GM19463 (cell line): ENCODE results near the gene ATG2A.

Experiments used
- ATAC-seq: cut with Tn5 transposase; IDR thresholded peaks from one replicate; pipeline ENCODE4 v1.9.1; 2021; ENCODE audit warnings: mild to moderate bottlenecking, moderate library complexity; ENCODE audit not compliant: unreplicated experiment

The ATG2A gene

GRCh38 chr11:64888406-64888728 is 28.6 kb downstream of the ATG2A start:
- no peak for ATAC-seq

- peak; percentile 71 for ATAC-seq
Measured at GRCh38 chr11:64887757-64888405, 29.1 kb downstream of the ATG2A start.

DNA sequence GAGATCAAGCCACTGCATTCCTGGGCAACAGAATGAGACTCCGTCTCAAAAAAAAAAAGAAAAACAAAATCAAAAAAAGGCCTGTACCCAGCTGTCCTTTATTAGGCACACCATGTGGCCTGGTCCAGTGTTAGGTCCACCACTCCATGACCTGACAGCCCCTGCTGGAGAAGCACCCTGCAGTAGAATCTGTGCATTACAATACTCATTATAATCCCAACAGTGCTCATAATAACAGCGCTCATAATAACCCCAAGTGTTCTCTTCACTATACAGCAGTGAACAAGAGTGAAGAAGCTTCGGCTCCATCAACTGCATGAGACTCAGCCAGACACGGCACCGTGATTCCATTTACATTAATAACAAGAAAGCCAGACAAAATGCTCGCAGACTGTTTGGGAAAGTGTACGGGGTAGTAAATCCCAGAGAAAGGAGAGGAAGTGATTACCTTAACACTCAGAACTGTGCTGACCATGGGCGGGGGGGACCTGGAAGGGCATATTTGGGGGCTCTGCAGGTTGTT is 29.7 kb downstream of the ATG2A start:
- ATAC-seq, result no peak

DNA sequence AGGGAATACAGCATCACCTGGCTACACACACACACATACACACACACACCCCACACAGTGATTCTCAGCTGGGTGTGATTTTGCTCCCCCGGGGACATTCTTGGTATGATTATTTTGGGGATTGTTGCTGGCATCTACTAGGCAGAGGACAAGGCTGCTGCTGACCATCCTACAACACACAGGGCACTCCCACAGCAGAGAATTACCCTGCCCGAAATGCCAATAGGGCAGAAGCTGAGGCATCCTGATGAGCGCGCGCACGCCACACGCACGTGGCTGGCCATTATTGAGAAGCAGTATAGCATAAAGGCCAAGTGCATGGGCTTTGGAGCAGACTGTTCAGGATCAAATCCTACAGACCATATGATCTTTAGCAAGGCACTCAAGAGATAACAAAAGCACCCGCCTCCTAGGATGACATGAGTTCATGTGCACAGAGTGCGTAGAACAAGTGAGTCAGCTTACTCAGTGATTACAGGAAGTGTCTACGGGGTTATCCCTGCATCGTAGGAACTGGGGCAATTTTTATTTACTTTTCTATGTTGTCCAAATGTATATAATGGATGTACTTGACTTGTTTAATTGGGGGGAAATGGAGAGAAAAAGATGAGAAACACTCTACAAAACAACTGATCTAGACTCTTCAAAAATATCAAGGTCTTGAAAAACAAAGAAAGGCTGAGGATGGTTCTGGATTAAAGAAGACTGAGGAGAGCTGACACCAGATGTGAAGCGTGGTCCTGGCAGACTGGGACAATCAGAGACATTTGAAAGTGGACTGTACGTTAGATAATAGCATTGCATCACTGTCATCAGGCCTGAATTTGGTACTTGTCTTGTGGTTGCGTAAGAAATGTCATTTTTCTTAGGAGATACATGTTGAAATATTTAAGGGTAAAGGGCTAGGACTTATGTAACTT is 31.4 kb downstream of the ATG2A start:
- no peak for ATAC-seq

- ATAC-seq, result no peak
Measured at GRCh38 chr11:64884019-64884418, 33.0 kb downstream of the ATG2A start.

DNA sequence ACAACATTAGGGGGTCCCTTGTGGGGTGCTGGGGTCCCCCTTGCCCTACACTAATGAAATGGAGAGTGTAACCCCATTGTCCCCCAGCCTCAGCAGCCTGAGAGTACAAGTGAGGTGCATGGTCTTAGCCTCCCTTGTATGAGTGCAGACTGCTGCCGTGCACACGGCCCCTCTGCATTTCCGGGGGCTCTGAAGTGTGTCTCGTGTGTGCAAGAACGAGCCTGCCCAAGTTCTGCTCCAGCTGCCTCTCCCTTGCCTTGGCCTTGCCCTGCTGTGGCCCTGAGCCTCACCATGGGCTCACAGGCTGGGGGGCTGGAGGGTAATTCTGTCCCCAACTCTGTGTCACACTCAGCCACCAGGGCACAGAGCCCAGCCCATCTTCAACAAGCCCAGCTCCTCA is 33.4 kb downstream of the ATG2A start:
- no peak for ATAC-seq

DNA sequence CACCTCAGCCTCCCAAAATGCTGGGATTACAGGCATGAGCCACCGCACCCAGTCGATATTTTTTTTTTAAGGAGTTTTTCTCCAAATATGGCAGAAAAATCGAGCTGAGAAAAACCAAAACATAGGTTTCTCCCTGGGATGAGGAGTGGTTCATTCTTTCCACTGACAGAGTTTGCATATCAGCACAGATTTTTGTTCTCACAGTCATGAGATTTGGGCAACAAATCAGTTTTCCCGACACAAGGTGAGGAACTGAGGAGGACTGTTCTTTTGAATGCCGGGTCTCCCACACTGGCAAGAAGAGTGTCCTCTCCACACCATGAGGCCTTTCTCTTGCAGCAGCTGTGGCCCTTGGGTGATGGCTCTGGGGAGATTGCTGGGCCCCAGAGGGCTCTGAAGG is 34.8 kb downstream of the ATG2A start:
- no peak for ATAC-seq

- ATAC-seq, result no peak
Measured at GRCh38 chr11:64881476-64881875, 35.5 kb downstream of the ATG2A start.

- no peak for ATAC-seq
Measured at GRCh38 chr11:64880240-64881001, 36.6 kb downstream of the ATG2A start.

DNA sequence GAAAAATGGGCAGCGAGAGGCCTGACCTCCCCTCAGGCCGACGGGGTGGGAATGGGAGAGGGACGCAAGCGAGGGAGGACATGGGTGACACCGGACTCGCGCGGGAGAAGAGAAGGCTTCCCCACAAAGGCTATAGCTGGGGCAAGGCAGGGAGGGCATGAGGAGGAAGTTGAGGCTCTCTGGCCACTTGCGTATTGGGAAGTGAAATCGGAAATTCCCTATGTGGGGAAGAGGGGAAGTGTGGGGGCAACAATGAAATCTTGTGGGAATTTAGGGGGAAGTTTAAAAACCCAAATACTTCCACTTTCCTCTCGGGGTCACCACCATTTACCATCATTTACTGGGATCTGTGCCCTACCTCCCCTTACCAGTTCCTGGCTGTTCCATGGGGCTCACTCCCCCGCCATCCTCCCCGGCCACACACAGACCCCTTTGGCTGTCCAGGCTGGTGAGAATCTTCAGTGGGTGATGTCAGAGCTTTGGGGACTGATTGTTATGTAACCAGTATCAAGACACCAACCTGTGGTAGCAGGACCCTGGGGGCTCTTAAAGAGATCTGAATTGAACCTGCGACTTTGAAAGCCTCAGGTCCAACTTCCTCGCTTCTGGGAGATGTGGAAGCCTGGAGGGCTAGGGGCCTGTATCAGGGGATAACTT is 37.6 kb downstream of the ATG2A start:
- ATAC-seq, result no peak

DNA sequence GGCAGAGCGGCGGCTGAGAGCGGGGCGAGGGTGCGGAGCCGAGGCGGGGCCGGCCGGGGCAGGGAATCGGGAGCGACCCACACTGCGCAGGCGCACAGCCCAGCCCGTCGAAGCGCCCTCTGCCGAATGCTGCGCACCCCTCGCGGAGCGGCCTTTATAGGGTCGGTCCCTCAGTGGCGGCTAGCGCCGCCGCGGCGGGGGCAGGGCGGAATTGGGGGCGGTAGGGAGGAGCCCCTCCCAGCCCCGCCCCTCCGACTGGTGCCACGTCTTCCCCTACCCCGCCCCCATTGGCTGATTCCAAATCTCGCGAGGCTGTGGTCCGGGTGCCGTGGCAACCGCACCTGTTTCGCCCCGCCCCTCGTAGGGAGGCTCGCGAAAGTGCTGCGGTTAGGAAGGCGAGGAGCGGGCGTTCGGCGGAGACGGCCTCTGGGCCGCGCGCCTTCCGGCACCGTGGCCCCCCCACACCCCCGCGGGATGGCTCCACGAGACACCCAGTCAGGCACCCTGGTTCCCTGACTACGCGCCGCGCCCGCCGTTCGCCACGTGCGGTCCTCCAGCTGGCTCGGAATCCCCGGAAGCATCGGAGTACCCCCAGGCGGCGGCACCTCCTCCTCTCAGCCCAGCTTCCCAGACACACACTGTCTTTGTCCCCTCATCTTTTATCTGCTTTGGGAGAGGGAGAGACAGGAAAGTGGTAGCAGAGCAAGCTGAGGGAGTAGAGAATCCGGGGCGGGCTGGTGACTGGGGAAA is 38.3 kb downstream of the ATG2A start, which contains the start of gene EHD1:
Gene EHD1 (minus strand): TSS at position 128 of the 750 bp plus-strand sequence. CDS start 157 bp downstream, outside the sequence.
- ATAC-seq, result peak; percentile 66

GRCh38 chr11:64878223-64878493 is 38.9 kb downstream of the ATG2A start:
- ATAC-seq, result no peak

GRCh38 chr11:64877390-64878222 is 39.4 kb downstream of the ATG2A start:
- ATAC-seq, result no peak

- no peak for ATAC-seq
Measured at GRCh38 chr11:64876835-64877341, 40.1 kb downstream of the ATG2A start.

DNA sequence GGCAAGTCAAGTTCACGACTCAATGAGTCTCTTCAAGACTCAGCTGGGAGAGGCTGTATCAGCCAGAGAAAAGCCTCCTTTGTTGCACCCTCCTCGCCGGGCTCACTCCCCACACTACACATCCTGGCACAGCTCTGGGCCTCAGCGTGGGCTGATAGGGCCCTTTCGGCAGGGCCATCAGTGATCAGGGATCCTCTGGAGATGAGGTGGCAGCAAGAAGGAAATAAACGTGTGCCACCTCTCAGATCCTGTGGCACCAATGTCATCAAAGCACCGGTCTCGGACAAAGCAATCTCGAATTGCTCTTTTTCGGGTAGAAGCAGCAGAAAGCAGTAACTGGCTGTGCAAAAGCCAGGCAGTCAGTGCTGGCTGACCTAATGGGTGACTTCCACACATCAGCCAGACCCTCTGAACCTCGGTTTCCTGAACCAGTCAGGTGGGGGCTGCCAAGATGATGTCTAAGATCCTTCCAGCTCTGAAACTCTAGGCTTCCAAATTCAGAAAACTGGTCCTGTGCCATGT is 40.7 kb downstream of the ATG2A start:
- no peak for ATAC-seq

GRCh38 chr11:64875369-64876228 is 41.4 kb downstream of the ATG2A start:
- no peak for ATAC-seq

GRCh38 chr11:64874308-64875240 is 42.4 kb downstream of the ATG2A start:
- ATAC-seq, result no peak
